SH-SY5Y (cell line): ENCODE data around the gene LAMA5.

Experiments used
- GATA2 ChIP-seq: IDR thresholded peaks from 2 replicates; pipeline ENCODE4 v1.6.1; 2011; ENCODE audit warnings: mild to moderate bottlenecking, low read depth, low read length
- GATA3 ChIP-seq: IDR thresholded peaks from 2 replicates; pipeline ENCODE4 v1.6.1; 2011; ENCODE audit warnings: low read depth, mild to moderate bottlenecking, low read length, moderate library complexity

DNA sequence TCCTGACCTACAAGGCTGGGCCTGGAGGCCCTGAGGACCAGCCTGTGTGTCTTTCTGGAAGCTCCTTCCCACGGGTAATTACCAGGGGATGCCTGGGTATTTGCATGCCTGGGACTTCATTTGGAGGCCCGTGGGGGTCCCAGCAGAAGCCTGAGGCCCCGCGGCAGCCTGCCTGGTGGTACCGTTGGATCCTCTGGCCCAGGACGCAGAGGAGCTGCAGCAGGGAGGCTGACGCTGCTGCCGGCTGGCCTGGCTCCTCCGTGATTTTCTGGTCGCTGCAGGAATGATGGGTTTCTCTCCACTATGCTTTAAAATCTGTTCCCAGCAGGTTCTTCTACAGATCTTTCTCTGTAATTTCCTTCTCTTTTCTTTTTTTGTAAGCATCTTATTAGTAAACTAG, 33.4 kb upstream of the LAMA5 start:
- TF ChIP-seq GATA3 (no peak), GATA2 (no peak)
